NCI-H146 treated with DMSO at 0.1 percent for 48 hours (cell line): ENCODE results near the gene USO1.
"Not testable (repeated sequence)": the region's sequence is repeated elsewhere in the genome, so short reads cannot be mapped to it uniquely, and the experiment has no call there.

Source experiments
- DNase-seq: peaks from one replicate; lab custom pipeline; 2025; ENCODE audit not compliant: unreplicated experiment; lab: John Stamatoyannopoulos, UW

Gene USO1

GRCh38 chr4:75769036-75769435 is 44.7 kb downstream of the USO1 start:
- no peak for DNase-seq

- no peak for DNase-seq
Measured at GRCh38 chr4:75771607-75772006, 47.2 kb downstream of the USO1 start.

- no peak for DNase-seq
Measured at GRCh38 chr4:75777589-75777988, 53.2 kb downstream of the USO1 start.

- DNase-seq: no peak
Measured at GRCh38 chr4:75779105-75779757, 54.9 kb downstream of the USO1 start.

GRCh38 chr4:75781305-75781704 is 56.9 kb downstream of the USO1 start:
- DNase-seq: no peak

GRCh38 chr4:75786526-75786925 is 62.1 kb downstream of the USO1 start:
- DNase-seq: no peak

- DNase-seq: no peak
Measured at GRCh38 chr4:75786938-75787337, 62.6 kb downstream of the USO1 start.

- no peak for DNase-seq
Measured at GRCh38 chr4:75790024-75790423, 65.6 kb downstream of the USO1 start.

GRCh38 chr4:75800972-75801371 is 76.6 kb downstream of the USO1 start:
- no peak for DNase-seq

GRCh38 chr4:75806035-75806434 is 81.7 kb downstream of the USO1 start:
- DNase-seq: not testable (repeated sequence)

- DNase-seq: no peak
Measured at GRCh38 chr4:75817901-75818300, 93.5 kb downstream of the USO1 start.

- DNase-seq: no peak
Measured at GRCh38 chr4:75819121-75819520, 94.7 kb downstream of the USO1 start.

GRCh38 chr4:75820197-75820596 is 95.8 kb downstream of the USO1 start:
- no peak for DNase-seq

- no peak for DNase-seq
Measured at GRCh38 chr4:75820676-75821075, 96.3 kb downstream of the USO1 start.

- DNase-seq: no peak
Measured at GRCh38 chr4:75821216-75821615, 96.8 kb downstream of the USO1 start.

GRCh38 chr4:75821966-75822365 is 97.6 kb downstream of the USO1 start:
- no peak for DNase-seq

- no peak for DNase-seq
Measured at GRCh38 chr4:75822416-75822815, 98.0 kb downstream of the USO1 start.

- DNase-seq: no peak
Measured at GRCh38 chr4:75823812-75824211, 99.4 kb downstream of the USO1 start.

GRCh38 chr4:75830906-75831305 is 106.5 kb downstream of the USO1 start:
- DNase-seq: no peak

GRCh38 chr4:75831856-75832405 is 107.6 kb downstream of the USO1 start:
- DNase-seq: peak; percentile 65

GRCh38 chr4:75834095-75834771 is 109.9 kb downstream of the USO1 start:
- no peak for DNase-seq

GRCh38 chr4:75834772-75835154 is 110.4 kb downstream of the USO1 start:
- DNase-seq: no peak
